Neural cell (in vitro differentiated cells): ENCODE data around the gene GPR143.

ENCODE experiments used
- MXI1 ChIP-seq: fragments of 450-650 bp; conservative IDR thresholded peaks from 2 replicates; pipeline ENCODE4 v1.6.1; 2014; ENCODE audit warnings: antibody characterized with exemption, mild to moderate bottlenecking; ENCODE audit not compliant: poor library complexity, severe bottlenecking
- POLR2AphosphoS5 ChIP-seq: IDR thresholded peaks from 2 replicates; pipeline ENCODE4 v1.6.1; 2012
- RAD21 ChIP-seq: fragments of 450-650 bp; conservative IDR thresholded peaks from 2 replicates; pipeline ENCODE4 v1.6.1; 2014; ENCODE audit warnings: antibody characterized with exemption, mild to moderate bottlenecking, moderate library complexity
- REST ChIP-seq: IDR thresholded peaks from 2 replicates; pipeline ENCODE4 v1.6.1; 2012; ENCODE audit warnings: borderline replicate concordance
- TF ChIP-seq, protein P1 (sequence below): fragments of 450-650 bp; IDR thresholded peaks from 2 replicates; pipeline ENCODE4 v1.5.1; 2014; ENCODE audit warnings: antibody characterized with exemption, mild to moderate bottlenecking, moderate library complexity; ENCODE audit not compliant: poor library complexity, severe bottlenecking

DNA sequence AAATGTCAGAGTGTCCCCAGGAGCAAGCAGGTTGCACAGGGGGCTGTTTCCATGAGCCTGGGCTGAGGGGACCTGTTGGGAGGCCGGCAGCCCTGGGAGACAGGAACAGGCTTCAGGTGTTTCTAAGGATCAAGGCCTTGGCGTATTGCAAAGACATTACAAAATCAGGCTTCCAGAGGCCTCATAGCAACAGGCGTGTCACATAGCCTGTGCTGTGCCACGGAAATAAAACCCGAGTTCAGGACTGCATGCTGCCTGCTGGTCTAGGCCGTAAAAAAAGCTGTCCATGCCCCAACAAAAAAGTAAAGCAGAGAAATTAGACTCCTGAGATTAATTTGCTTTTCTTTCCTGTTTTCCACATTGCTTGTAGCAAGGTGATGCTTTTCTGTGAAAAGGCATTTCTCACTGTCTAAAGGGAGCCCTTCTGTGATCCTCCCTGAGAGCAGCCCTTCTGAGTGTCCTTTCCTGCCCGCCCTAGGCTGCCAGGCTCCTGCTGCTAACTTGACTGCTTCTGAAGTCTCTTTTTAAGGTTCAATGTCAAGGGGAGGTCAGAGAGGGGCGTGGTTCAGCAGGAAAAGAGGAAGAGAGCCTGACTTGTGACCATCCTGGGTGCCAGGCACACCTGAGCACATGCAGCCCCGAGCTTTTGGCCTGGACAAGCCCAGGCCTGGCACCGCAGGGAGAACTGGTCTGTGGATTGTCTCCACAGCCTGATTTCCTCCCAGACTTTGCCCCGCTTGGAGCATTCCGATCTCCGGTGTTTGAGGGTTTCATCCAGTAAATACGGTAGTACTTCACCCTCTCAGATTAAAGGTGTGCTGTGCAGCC is 41.9 kb upstream of the GPR143 start:
- TF ChIP-seq, protein P1, sequence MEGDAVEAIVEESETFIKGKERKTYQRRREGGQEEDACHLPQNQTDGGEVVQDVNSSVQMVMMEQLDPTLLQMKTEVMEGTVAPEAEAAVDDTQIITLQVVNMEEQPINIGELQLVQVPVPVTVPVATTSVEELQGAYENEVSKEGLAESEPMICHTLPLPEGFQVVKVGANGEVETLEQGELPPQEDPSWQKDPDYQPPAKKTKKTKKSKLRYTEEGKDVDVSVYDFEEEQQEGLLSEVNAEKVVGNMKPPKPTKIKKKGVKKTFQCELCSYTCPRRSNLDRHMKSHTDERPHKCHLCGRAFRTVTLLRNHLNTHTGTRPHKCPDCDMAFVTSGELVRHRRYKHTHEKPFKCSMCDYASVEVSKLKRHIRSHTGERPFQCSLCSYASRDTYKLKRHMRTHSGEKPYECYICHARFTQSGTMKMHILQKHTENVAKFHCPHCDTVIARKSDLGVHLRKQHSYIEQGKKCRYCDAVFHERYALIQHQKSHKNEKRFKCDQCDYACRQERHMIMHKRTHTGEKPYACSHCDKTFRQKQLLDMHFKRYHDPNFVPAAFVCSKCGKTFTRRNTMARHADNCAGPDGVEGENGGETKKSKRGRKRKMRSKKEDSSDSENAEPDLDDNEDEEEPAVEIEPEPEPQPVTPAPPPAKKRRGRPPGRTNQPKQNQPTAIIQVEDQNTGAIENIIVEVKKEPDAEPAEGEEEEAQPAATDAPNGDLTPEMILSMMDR, result no peak
- no peak for TF ChIP-seq REST
- no peak for TF ChIP-seq RAD21
- TF ChIP-seq POLR2AphosphoS5, result no peak
- TF ChIP-seq MXI1, result no peak
